Neural cell (in vitro differentiated cells): ENCODE results near the gene LEPR.

Experiments
- CTCF ChIP-seq: fragments of 450-650 bp; IDR thresholded peaks from 2 replicates; pipeline ENCODE4 v1.5.1; 2014; ENCODE audit warnings: antibody characterized with exemption, mild to moderate bottlenecking, moderate library complexity; ENCODE audit not compliant: poor library complexity, severe bottlenecking
- EP300 ChIP-seq: fragments of 450-650 bp; conservative IDR thresholded peaks from 2 replicates; pipeline ENCODE4 v1.6.1; 2014; ENCODE audit warnings: antibody characterized with exemption, mild to moderate bottlenecking, moderate library complexity; ENCODE audit not compliant: poor library complexity, severe bottlenecking
- EZH2 ChIP-seq: fragments of 200-600, 300-800 bp; shearing (Covaris generic), sonication (generic); IDR thresholded peaks from 2 replicates; pipeline ENCODE4 v1.6.1; 2014; ENCODE audit warnings: antibody characterized with exemption, low read length, borderline replicate concordance, mild to moderate bottlenecking; ENCODE audit not compliant: insufficient read depth, poor library complexity, severe bottlenecking
- POLR2AphosphoS5 ChIP-seq: IDR thresholded peaks from 2 replicates; pipeline ENCODE4 v1.6.1; 2012
- REST ChIP-seq: IDR thresholded peaks from 2 replicates; pipeline ENCODE4 v1.6.1; 2012; ENCODE audit warnings: borderline replicate concordance
- TAF1 ChIP-seq: IDR thresholded peaks from 2 replicates; pipeline ENCODE4 v1.6.1; 2012; ENCODE audit warnings: low read depth

GRCh38 chr1:65412984-65413375 lies 7.5 kb upstream of the LEPR start:
- TF ChIP-seq REST (no peak), POLR2AphosphoS5 (no peak), CTCF (no peak), EZH2 (no peak), TAF1 (no peak), EP300 (no peak)
